ACC112 (cell line): ENCODE measurements around the gene NDUFS3.

Experiments
- H2AFZ ChIP-seq: fragments of 200-600 bp; sonication (generic); one replicate; pipeline ENCODE4 v1.6.0; 2017; ENCODE audit warnings: antibody characterized with exemption, low read length; ENCODE audit not compliant: unreplicated experiment
- H3K27ac ChIP-seq: fragments of 200-600 bp; sonication (generic); 2 replicates; pipeline ENCODE4 v1.5.1; 2014; ENCODE audit warnings: low read depth, mild to moderate bottlenecking, antibody characterized with exemption, low read length, moderate library complexity
- H3K27me3 ChIP-seq: fragments of 200-600 bp; sonication (generic); 2 replicates; pipeline ENCODE4 v1.6.1; 2014; ENCODE audit warnings: mild to moderate bottlenecking, antibody characterized with exemption, low read length, moderate library complexity, mixed read lengths; ENCODE audit not compliant: insufficient read depth
- H3K36me3 ChIP-seq: fragments of 200-600 bp; sonication (generic); 2 replicates; pipeline ENCODE4 v1.6.1; 2016; ENCODE audit warnings: mild to moderate bottlenecking, antibody characterized with exemption, low read length, moderate library complexity, mixed read lengths; ENCODE audit not compliant: insufficient read depth
- H3K4me1 ChIP-seq: fragments of 200-600 bp; sonication (generic); one replicate; pipeline ENCODE4 v1.6.1; 2016; ENCODE audit warnings: low read length, mixed read lengths; ENCODE audit not compliant: insufficient read depth, unreplicated experiment, control insufficient read depth
- H3K4me3 ChIP-seq: fragments of 200-600 bp; sonication (generic); 2 replicates; pipeline ENCODE4 v1.5.1; 2014; ENCODE audit warnings: mild to moderate bottlenecking, low read depth, low read length
- H3K79me2 ChIP-seq: fragments of 200-600 bp; sonication (generic); one replicate; pipeline ENCODE4 v1.6.0; 2016; ENCODE audit warnings: low read length; ENCODE audit not compliant: control insufficient read depth, unreplicated experiment, insufficient read depth

The NDUFS3 gene

DNA sequence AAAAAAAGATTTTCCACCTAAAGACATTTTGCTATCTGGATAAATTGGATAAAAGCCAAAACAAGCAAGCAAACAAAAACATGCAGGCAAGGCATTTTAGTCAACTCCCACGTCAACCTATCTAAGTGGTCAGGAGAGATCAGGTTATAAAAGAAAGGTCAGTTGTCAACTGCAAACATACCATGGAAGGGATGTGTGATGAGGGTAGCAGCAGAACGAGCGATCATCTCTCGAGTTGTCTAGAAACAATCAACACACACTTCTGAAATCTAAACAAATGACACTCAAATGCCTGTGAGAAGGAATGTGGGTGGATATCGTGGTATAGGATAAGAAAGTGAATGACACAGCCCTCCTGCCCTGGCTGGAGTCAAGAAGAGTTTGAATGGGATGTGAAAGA is 52.6 kb downstream of the NDUFS3 start:
- Histone ChIP-seq H3K27me3 (no peaks in the 10 kb centered on the region), H2AFZ (no peak overlapping the region), H3K79me2 (no peaks in the 10 kb centered on the region), H3K4me1 (no peaks in the 10 kb centered on the region), H3K4me3 (no peak overlapping the region), H3K27ac (no peak overlapping the region), H3K36me3 (peaks cover 40% of the 10 kb centered on the region)
